Measurements from ENCODE around the gene CARMIL1. TPM values are rescaled to one million over a fixed set of nuclear protein-coding genes. Genes with fewer than 3 reads are reported as not detected.

The CARMIL1 gene
- total and polyA plus RNA-seq, 2 donors from 2014 or later, result 22.3 to 51.1 TPM

- DNase-seq (no peak), FAIRE-seq (no peak)
- H3K9me3 ChIP-seq (ENCODE audit: control insufficient read depth in 2 of 3, insufficient read depth in 1 of 3, low read length in 3 of 3), result no peaks in the 10 kb centered on the region
- H3K4me3 ChIP-seq (ENCODE audit: low read length in 3 of 3), result no peak overlapping the region
- no peak overlapping the region for H3K27ac ChIP-seq (ENCODE audit: low read depth in 2 of 2, low read length in 2 of 2)
- intact Hi-C loops (cut with DNase I), result no loop called here
- no peaks in the 10 kb centered on the region for H3K4me1 ChIP-seq (ENCODE audit: control insufficient read depth in 2 of 3, insufficient read depth in 2 of 3, low read depth in 1 of 3, low read length in 3 of 3)
- H3K27me3 ChIP-seq (ENCODE audit: control insufficient read depth, insufficient read depth, low read length), result no peaks in the 10 kb centered on the region
- TF ChIP-seq, protein P1, sequence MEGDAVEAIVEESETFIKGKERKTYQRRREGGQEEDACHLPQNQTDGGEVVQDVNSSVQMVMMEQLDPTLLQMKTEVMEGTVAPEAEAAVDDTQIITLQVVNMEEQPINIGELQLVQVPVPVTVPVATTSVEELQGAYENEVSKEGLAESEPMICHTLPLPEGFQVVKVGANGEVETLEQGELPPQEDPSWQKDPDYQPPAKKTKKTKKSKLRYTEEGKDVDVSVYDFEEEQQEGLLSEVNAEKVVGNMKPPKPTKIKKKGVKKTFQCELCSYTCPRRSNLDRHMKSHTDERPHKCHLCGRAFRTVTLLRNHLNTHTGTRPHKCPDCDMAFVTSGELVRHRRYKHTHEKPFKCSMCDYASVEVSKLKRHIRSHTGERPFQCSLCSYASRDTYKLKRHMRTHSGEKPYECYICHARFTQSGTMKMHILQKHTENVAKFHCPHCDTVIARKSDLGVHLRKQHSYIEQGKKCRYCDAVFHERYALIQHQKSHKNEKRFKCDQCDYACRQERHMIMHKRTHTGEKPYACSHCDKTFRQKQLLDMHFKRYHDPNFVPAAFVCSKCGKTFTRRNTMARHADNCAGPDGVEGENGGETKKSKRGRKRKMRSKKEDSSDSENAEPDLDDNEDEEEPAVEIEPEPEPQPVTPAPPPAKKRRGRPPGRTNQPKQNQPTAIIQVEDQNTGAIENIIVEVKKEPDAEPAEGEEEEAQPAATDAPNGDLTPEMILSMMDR (IDR thresholded peaks at IDR 0.05; ENCODE audit: borderline replicate concordance, extremely low read depth, insufficient read depth), result no peak
- H3K9ac ChIP-seq (ENCODE audit: low read length in 3 of 3), result no peak overlapping the region
- no peaks in the 10 kb centered on the region for H3K36me3 ChIP-seq (ENCODE audit: control insufficient read depth in 2 of 3, insufficient read depth in 3 of 3, low read length in 3 of 3)
These were observed 110.3 kb downstream of the CARMIL1 start for GRCh38 chr6:25389471-25389870.

- Histone ChIP-seq H3K9ac (ENCODE audit: low read length in 3 of 3) (no peak overlapping the region), H3K27ac (ENCODE audit: low read depth in 2 of 2, low read length in 2 of 2) (no peak overlapping the region), H3K27me3 (ENCODE audit: control insufficient read depth, insufficient read depth, low read length) (no peaks in the 10 kb centered on the region), H3K4me3 (ENCODE audit: low read length in 3 of 3) (no peak overlapping the region), H3K36me3 (ENCODE audit: control insufficient read depth in 2 of 3, insufficient read depth in 3 of 3, low read length in 3 of 3) (no peaks in the 10 kb centered on the region), H3K4me1 (ENCODE audit: control insufficient read depth in 2 of 3, insufficient read depth in 2 of 3, low read depth in 1 of 3, low read length in 3 of 3) (no peaks in the 10 kb centered on the region), H3K9me3 (ENCODE audit: control insufficient read depth in 2 of 3, insufficient read depth in 1 of 3, low read length in 3 of 3) (no peaks in the 10 kb centered on the region)
- no peak for FAIRE-seq
- TF ChIP-seq, protein P1 (IDR thresholded peaks at IDR 0.05; ENCODE audit: borderline replicate concordance, extremely low read depth, insufficient read depth), result no peak
- no peak for DNase-seq
- intact Hi-C loops (cut with DNase I), result no loop called here
These were observed 113.2 kb downstream of the CARMIL1 start for GRCh38 chr6:25392372-25392771.

- Histone ChIP-seq H3K9me3 (ENCODE audit: control insufficient read depth in 2 of 3, insufficient read depth in 1 of 3, low read length in 3 of 3) (no peaks in the 10 kb centered on the region), H3K4me1 (ENCODE audit: control insufficient read depth in 2 of 3, insufficient read depth in 2 of 3, low read depth in 1 of 3, low read length in 3 of 3) (no peaks in the 10 kb centered on the region), H3K4me3 (ENCODE audit: low read length in 3 of 3) (no peak overlapping the region), H3K27ac (ENCODE audit: low read depth in 2 of 2, low read length in 2 of 2) (no peak overlapping the region), H3K27me3 (ENCODE audit: control insufficient read depth, insufficient read depth, low read length) (no peaks in the 10 kb centered on the region), H3K9ac (ENCODE audit: low read length in 3 of 3) (no peak overlapping the region), H3K36me3 (ENCODE audit: control insufficient read depth in 2 of 3, insufficient read depth in 3 of 3, low read length in 3 of 3) (no peaks in the 10 kb centered on the region)
- DNase-seq, result no peak
- FAIRE-seq, result no peak
- intact Hi-C loops (cut with DNase I), result no loop called here
- TF ChIP-seq, protein P1 (IDR thresholded peaks at IDR 0.05; ENCODE audit: borderline replicate concordance, extremely low read depth, insufficient read depth), result no peak
These were observed 116.6 kb downstream of the CARMIL1 start for GRCh38 chr6:25395731-25396130.

GRCh38 chr6:25397406-25397805 is 118.2 kb downstream of the CARMIL1 start:
- Histone ChIP-seq H3K9me3 (ENCODE audit: control insufficient read depth in 2 of 3, insufficient read depth in 1 of 3, low read length in 3 of 3) (no peaks in the 10 kb centered on the region), H3K27ac (ENCODE audit: low read depth in 2 of 2, low read length in 2 of 2) (no peak overlapping the region), H3K9ac (ENCODE audit: low read length in 3 of 3) (no peak overlapping the region), H3K4me1 (ENCODE audit: control insufficient read depth in 2 of 3, insufficient read depth in 2 of 3, low read depth in 1 of 3, low read length in 3 of 3) (no peaks in the 10 kb centered on the region), H3K36me3 (ENCODE audit: control insufficient read depth in 2 of 3, insufficient read depth in 3 of 3, low read length in 3 of 3) (no peaks in the 10 kb centered on the region), H3K27me3 (ENCODE audit: control insufficient read depth, insufficient read depth, low read length) (no peaks in the 10 kb centered on the region), H3K4me3 (ENCODE audit: low read length in 3 of 3) (no peak overlapping the region)
- intact Hi-C loops (cut with DNase I), result no loop called here
- TF ChIP-seq, protein P1 (IDR thresholded peaks at IDR 0.05; ENCODE audit: borderline replicate concordance, extremely low read depth, insufficient read depth), result no peak
- FAIRE-seq (no peak), DNase-seq (no peak)

Data from kidney (tissue), 14 donors.